GM10248 (cell line): Measurements from ENCODE around the gene NMNAT1.
"Not testable (repeated sequence)": the region's sequence is repeated elsewhere in the genome, so short reads cannot be mapped to it uniquely, and the experiment has no call there.

Source experiments
- CTCF ChIA-PET: fragments of 300-600 bp; sonication (Branson Sonifier 250); formaldehyde crosslinking; extraction: SDS; loops from one replicate; lab custom pipeline; 2021; ENCODE audit warnings: antibody characterized with exemption; lab: Yijun Ruan, JAX
- POLR2A ChIA-PET: fragments of 350-650 bp; sonication (Branson Sonifier 250); formaldehyde crosslinking; extraction: SDS; loops from one replicate; lab custom pipeline; 2020; ENCODE audit warnings: antibody characterized with exemption; lab: Yijun Ruan, JAX
- DNase-seq: peaks from one replicate; pipeline ENCODE4 v3.0.0; 2012; ENCODE audit errors: extremely low spot score
- TF ChIP-seq, protein P1 (sequence below): IDR thresholded peaks from 2 replicates; pipeline ENCODE4 v1.5.1; 2012; ENCODE audit warnings: mild to moderate bottlenecking, low read depth; ENCODE audit errors: extremely low read depth, missing control alignments, control extremely low read depth

The NMNAT1 gene

DNA sequence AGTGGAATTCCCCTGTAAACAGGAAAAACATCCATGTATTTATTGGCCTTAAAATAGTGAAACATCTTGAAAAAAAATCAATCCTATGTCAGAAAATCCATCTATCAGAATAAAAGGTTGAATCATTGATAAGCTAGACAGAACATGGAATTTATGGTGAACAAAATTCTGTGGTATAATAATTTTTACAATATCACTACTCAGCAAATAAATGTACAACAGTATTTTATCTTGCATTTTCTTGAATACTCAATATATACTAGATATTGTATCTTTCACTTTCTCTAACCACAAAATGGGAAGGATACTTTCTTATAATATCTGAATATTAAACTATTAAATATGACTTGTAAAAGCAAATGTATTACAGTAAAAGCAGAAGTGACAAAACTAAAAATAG lies 83.8 kb downstream of the NMNAT1 start:
- CTCF ChIA-PET = no interaction called here
- TF ChIP-seq, protein P1, sequence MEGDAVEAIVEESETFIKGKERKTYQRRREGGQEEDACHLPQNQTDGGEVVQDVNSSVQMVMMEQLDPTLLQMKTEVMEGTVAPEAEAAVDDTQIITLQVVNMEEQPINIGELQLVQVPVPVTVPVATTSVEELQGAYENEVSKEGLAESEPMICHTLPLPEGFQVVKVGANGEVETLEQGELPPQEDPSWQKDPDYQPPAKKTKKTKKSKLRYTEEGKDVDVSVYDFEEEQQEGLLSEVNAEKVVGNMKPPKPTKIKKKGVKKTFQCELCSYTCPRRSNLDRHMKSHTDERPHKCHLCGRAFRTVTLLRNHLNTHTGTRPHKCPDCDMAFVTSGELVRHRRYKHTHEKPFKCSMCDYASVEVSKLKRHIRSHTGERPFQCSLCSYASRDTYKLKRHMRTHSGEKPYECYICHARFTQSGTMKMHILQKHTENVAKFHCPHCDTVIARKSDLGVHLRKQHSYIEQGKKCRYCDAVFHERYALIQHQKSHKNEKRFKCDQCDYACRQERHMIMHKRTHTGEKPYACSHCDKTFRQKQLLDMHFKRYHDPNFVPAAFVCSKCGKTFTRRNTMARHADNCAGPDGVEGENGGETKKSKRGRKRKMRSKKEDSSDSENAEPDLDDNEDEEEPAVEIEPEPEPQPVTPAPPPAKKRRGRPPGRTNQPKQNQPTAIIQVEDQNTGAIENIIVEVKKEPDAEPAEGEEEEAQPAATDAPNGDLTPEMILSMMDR = no peak
- POLR2A ChIA-PET = no interaction called here
- no peak for DNase-seq

- DNase-seq, CTCF ChIA-PET, POLR2A ChIA-PET: not testable (repeated sequence)
Measured at GRCh38 chr1:10028956-10029500, 85.8 kb downstream of the NMNAT1 start.

DNA sequence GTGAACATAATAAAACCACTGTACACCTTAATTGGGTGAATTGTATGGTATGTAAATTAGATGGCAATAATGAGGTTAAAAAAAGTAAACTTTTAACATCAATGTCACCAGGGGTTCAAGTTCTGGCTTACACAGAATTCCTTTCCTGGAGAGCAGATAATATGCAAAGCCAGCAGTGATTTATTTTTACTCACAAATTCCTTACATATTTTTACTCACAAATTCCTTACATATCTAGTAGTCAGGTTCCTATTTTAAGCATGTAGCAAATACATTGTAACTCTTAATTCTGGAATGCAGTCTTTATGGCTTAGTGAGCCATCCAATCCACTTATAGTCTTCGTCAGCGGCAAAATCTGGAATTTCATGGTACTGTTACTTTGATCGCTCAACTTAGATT lies 88.2 kb downstream of the NMNAT1 start:
- ChIA-PET CTCF (interaction anchor here (1.6 kb wide), 1 partner anchor 158 kb away, joined by 5 read pairs; no protein-coding TSS in a partner anchor), POLR2A (no interaction called here)
- TF ChIP-seq, protein P1 = no peak
- DNase-seq = no peak

GRCh38 chr1:10032590-10033358 lies 89.5 kb downstream of the NMNAT1 start, which contains the start of gene UBE4B:
UBE4B (plus strand) TSS chr1:10032958; CDS start chr1:10033671, 713 bp downstream.
- DNase-seq = peak; percentile 99
- TF ChIP-seq, protein P1 = peak; percentile 85
- CTCF ChIA-PET = interaction anchor here (1.0 to 2.1 kb wide), 5 partner anchors 10 to 155 kb away, joined by 3 to 4 read pairs (median 4); no protein-coding TSS in a partner anchor
- POLR2A ChIA-PET = no interaction called here

GRCh38 chr1:10033359-10033845 lies 90.1 kb downstream of the NMNAT1 start:
- TF ChIP-seq, protein P1 = no peak
- DNase-seq = no peak
- ChIA-PET CTCF (interaction anchor here (1.0 to 2.1 kb wide), 5 partner anchors 10 to 156 kb away, joined by 3 to 4 read pairs (median 4); no protein-coding TSS in a partner anchor), POLR2A (no interaction called here)
